Activated CD8-positive, alpha-beta T cell treated with anti-CD3 and anti-CD28 coated beads for 36 hours (primary cell): ENCODE results near the gene ATR. TPM values are rescaled to one million over a fixed set of nuclear protein-coding genes. Genes with fewer than 3 reads are reported as not detected.
"Not testable (repeated sequence)": the region's sequence is repeated elsewhere in the genome, so short reads cannot be mapped to it uniquely, and the experiment has no call there.

Experiments
- ATAC-seq: fragments of 200-7000 bp; cut with Tn5 transposase; one replicate; pipeline ENCODE4 v1.10.0; 2021; ENCODE audit warnings: mild to moderate bottlenecking, moderate library complexity
- CTCF ChIA-PET: fragments of 350-600 bp; sonication (Branson Sonifier 250); formaldehyde crosslinking; loops from one replicate; lab custom pipeline; 2021; ENCODE audit warnings: antibody characterized with exemption; lab: Charles Lee
- POLR2A ChIA-PET: fragments of 350-600 bp; sonication (Branson Sonifier 250); formaldehyde crosslinking; loops from one replicate; lab custom pipeline; 2021; ENCODE audit warnings: antibody characterized with exemption; lab: Charles Lee
- DNase-seq: peaks from one replicate; pipeline ENCODE4 v3.0.0-alpha.2; 2020
- H3K27ac Mint-ChIP-seq: one replicate; pipeline ENCODE4 v1.8.0; 2021; ENCODE audit warnings: mild to moderate bottlenecking, mixed read lengths
- H3K27me3 Mint-ChIP-seq: one replicate; pipeline ENCODE4 v1.8.0; 2021; ENCODE audit warnings: mixed read lengths
- H3K36me3 Mint-ChIP-seq: one replicate; pipeline ENCODE4 v1.8.0; 2021; ENCODE audit warnings: low read depth, mixed read lengths
- H3K4me1 Mint-ChIP-seq: one replicate; pipeline ENCODE4 v1.8.0; 2021; ENCODE audit warnings: low read depth, mixed read lengths
- H3K4me3 Mint-ChIP-seq: one replicate; pipeline ENCODE4 v1.8.0; 2021; ENCODE audit warnings: mild to moderate bottlenecking, moderate library complexity, mixed read lengths
- H3K9me3 Mint-ChIP-seq: one replicate; pipeline ENCODE4 v1.8.0; 2021; ENCODE audit warnings: mixed read lengths
- CTCF ChIP-seq: fragments of 200-600 bp; IDR thresholded peaks from one replicate; pipeline ENCODE4 v1.8.0; 2022; ENCODE audit warnings: antibody characterized with exemption, mild to moderate bottlenecking
- intact Hi-C: fragments of 100-400 bp; cut with micrococcal nuclease; formaldehyde crosslinking; loops from one replicate; pipeline ENCODE4 v1.10.0; 2022
- total RNA-seq, 2 experiments: library from RNA; stranded (reverse); gene quantifications; one replicate each; pipeline ENCODE4 v1.2.3, GENCODE V29; 2021

ATR gene
- total RNA-seq, 2 experiments from 2014 or later = 34.2 to 39.0 TPM

DNA sequence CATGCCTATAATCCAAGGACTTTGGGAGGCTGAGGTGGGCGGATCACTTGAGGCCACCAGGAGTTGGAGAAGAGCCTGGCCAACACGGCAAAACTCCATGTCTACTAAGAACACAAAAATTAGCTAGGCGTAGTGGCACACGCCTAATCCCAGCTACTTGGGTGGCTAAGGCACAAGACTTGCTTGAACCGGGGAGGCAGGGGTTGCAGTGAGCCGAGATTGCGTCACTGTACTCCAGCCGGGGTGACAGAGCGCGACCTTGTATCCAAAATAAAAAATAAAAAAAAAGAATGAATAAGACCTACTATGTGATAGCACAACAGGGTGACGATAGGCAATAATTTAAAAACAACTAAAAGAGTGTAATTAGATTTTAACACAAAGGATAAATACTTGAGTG is 134.2 kb downstream of the ATR start:
- POLR2A ChIA-PET = no interaction called here
- H3K4me3 Mint-ChIP-seq = no peak overlapping the region

GRCh38 chr3:142443060-142443459 is 135.5 kb downstream of the ATR start:
- intact Hi-C loops, H3K4me3 Mint-ChIP-seq, H3K27ac Mint-ChIP-seq: not testable (repeated sequence)

More for the DNA sequence above, 134.2 kb downstream of the ATR start:
- no peak for DNase-seq
- peaks cover 38% of the 10 kb centered on the region for H3K4me1 Mint-ChIP-seq
- no peaks in the 10 kb centered on the region for H3K9me3 Mint-ChIP-seq
- intact Hi-C loops = no loop called here
- H3K36me3 Mint-ChIP-seq = peaks cover 23% of the 10 kb centered on the region
- no peak overlapping the region for H3K27ac Mint-ChIP-seq
- no peaks in the 10 kb centered on the region for H3K27me3 Mint-ChIP-seq
- no peak for ATAC-seq
- CTCF ChIA-PET = interaction anchor here (0.5 to 1.0 kb wide), 2 partner anchors 30 to 113 kb away, joined by 3 to 4 read pairs; no protein-coding TSS in a partner anchor
- TF ChIP-seq CTCF = no peak

DNA sequence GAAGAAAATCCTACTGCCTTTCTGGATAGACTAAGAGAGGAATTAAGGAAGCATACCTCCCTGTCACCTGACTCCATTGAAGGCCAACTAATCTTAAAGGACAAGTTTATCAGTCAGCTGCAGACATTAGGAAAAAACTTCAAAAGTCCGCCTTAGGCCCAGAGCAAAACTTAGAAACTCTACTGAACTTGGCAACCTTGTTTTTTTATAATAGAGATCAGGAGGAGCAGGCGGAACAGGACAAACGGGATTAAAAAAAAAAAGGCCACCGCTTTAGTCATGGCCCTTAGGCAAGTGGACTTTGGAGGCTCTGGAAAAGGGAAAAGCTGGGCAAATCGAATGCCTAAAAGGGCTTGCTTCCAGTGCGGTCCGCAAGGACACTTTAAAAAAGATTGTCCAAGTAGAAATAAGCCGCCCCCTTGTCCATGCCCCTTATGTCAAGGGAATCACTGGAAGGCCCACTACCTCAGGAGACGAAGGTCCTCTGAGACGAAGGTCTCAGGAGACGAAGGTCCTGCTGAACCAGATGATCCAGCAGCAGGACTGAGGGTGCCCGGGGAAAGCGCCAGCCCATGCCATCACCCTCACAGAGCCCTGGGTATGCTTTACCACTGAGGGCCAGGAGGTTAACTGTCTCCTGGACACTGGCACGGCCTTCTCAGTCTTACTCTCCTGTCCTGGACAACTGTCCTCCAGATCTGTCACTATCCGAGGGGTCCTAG is 138.9 kb downstream of the ATR start:
- Mint-ChIP-seq H3K36me3 (peaks cover 21% of the 10 kb centered on the region), H3K4me1 (peaks cover 45% of the 10 kb centered on the region)
- H3K27ac Mint-ChIP-seq, H3K9me3 Mint-ChIP-seq, intact Hi-C loops, H3K4me3 Mint-ChIP-seq, H3K27me3 Mint-ChIP-seq, DNase-seq, ATAC-seq, CTCF ChIA-PET: not testable (repeated sequence)
- POLR2A ChIA-PET = interaction anchor here (0.6 kb wide), 1 partner anchor 49 kb away, joined by 3 read pairs; no protein-coding TSS in a partner anchor

More at GRCh38 chr3:142443060-142443459, 135.5 kb downstream of the ATR start:
- not testable (repeated sequence) for H3K9me3 Mint-ChIP-seq, DNase-seq, H3K27me3 Mint-ChIP-seq, ATAC-seq
- H3K4me1 Mint-ChIP-seq = peaks cover 47% of the 10 kb centered on the region
- ChIA-PET CTCF (interaction anchor here (1.2 kb wide), 1 partner anchor 9 kb away, joined by 5 read pairs; no protein-coding TSS in a partner anchor), POLR2A (interaction anchor here (0.6 kb wide), 2 partner anchors 93 to 952 kb away, joined by 3 to 5 read pairs; no protein-coding TSS in a partner anchor)
- peaks cover 25% of the 10 kb centered on the region for H3K36me3 Mint-ChIP-seq

DNA sequence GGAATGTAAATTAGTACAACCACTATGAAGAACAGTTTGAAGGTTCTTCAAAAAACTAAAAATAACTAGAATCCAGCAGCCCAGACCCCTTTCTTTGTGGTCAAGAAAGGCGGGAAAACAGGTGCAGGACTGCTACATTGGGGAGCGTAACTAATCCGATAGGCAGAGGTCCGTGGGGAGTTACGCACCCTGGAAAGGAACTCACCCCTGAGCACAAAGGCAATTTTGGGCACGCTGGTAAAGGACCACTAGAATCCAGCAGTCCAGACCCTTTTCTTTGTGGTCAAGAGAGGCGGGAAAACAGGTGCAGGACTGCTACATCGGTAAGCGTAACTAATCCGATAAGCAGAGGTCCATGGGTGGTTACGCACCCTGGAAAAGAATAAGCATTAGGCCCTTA is 140.4 kb downstream of the ATR start:
- CTCF ChIA-PET, H3K4me3 Mint-ChIP-seq, ATAC-seq, DNase-seq, H3K27ac Mint-ChIP-seq, H3K27me3 Mint-ChIP-seq, H3K9me3 Mint-ChIP-seq, POLR2A ChIA-PET, intact Hi-C loops: not testable (repeated sequence)
- H3K4me1 Mint-ChIP-seq = peaks cover 38% of the 10 kb centered on the region
- H3K36me3 Mint-ChIP-seq = peaks cover 15% of the 10 kb centered on the region

- no peak overlapping the region for H3K4me3 Mint-ChIP-seq
- intact Hi-C loops = no loop called here
- H3K27me3 Mint-ChIP-seq = no peaks in the 10 kb centered on the region
- H3K36me3 Mint-ChIP-seq = peaks cover 17% of the 10 kb centered on the region
- DNase-seq (no peak), ATAC-seq (no peak)
- H3K27ac Mint-ChIP-seq = no peak overlapping the region
- POLR2A ChIA-PET = no interaction called here
- TF ChIP-seq CTCF = no peak
- H3K4me1 Mint-ChIP-seq = peaks cover 36% of the 10 kb centered on the region
- no peaks in the 10 kb centered on the region for H3K9me3 Mint-ChIP-seq
- CTCF ChIA-PET = no interaction called here
These were observed 141.5 kb downstream of the ATR start for GRCh38 chr3:142436951-142437585.

GRCh38 chr3:142434503-142434902 is 144.0 kb downstream of the ATR start:
- ChIA-PET POLR2A (interaction anchor here (1.2 kb wide), 1 partner anchor 9 kb away, joined by 3 read pairs; no protein-coding TSS in a partner anchor), CTCF (no interaction called here)
- Mint-ChIP-seq H3K27ac (no peak overlapping the region), H3K9me3 (no peaks in the 10 kb centered on the region), H3K36me3 (peaks cover 25% of the 10 kb centered on the region), H3K4me1 (peaks cover 41% of the 10 kb centered on the region), H3K4me3 (no peak overlapping the region), H3K27me3 (no peaks in the 10 kb centered on the region)
- TF ChIP-seq CTCF = no peak
- ATAC-seq = no peak
- intact Hi-C loops = no loop called here
- DNase-seq = no peak
